Common myeloid progenitor, CD34-positive (primary cell): ENCODE data around the gene MORC3.

ENCODE experiments used
- CTCF ChIA-PET: fragments of 350-600 bp; sonication (Branson Sonifier 250); formaldehyde crosslinking; loops from one replicate; lab custom pipeline; 2021; ENCODE audit warnings: antibody characterized with exemption; lab: Charles Lee
- POLR2A ChIA-PET: fragments of 350-600 bp; sonication (Branson Sonifier 250); formaldehyde crosslinking; loops from one replicate; lab custom pipeline; 2021; ENCODE audit warnings: antibody characterized with exemption; lab: Charles Lee
- DNase-seq, 3 donors: peaks; one replicate each; pipeline versions ENCODE4 v3.0.0 to v3.0.0-alpha.2; 2013
- H3K27ac ChIP-seq, 2 experiments: 1 replicate in 1 of 2; 2 replicates in 1 of 2; pipeline ENCODE4 v1.7.0; 2013; ENCODE audit warnings: inconsistent platforms in 2 of 2, low read length in 2 of 2, mild to moderate bottlenecking in 2 of 2, low read depth in 1 of 2, moderate library complexity in 1 of 2; ENCODE audit not compliant: severe bottlenecking in 2 of 2, insufficient read depth in 1 of 2, poor library complexity in 1 of 2
- H3K27me3 ChIP-seq, 5 experiments: replicated peaks in 2 of 5; 1 replicate in 3 of 5; 2 replicates in 2 of 5; pipeline versions ENCODE4 v1.6.1 to v1.7.0; 2013; ENCODE audit warnings: low read length in 4 of 5, mild to moderate bottlenecking in 2 of 5, moderate library complexity in 2 of 5, inconsistent platforms in 1 of 5; ENCODE audit not compliant: insufficient read depth in 5 of 5, control insufficient read depth in 4 of 5
- H3K36me3 ChIP-seq, 4 experiments: 1 replicate in 2 of 4; 2 replicates in 2 of 4; pipeline versions ENCODE4 v1.6.1 to v1.7.0; 2013; ENCODE audit warnings: low read length in 3 of 4, control low read depth in 1 of 4, mild to moderate bottlenecking in 1 of 4; ENCODE audit not compliant: control insufficient read depth in 4 of 4, insufficient read depth in 4 of 4
- H3K4me1 ChIP-seq, 4 experiments: 1 replicate in 3 of 4; 2 replicates in 1 of 4; pipeline versions ENCODE4 v1.6.1 to v1.7.1; 2013; ENCODE audit warnings: low read length in 3 of 4, mild to moderate bottlenecking in 3 of 4, control low read depth in 1 of 4, inconsistent platforms in 1 of 4, moderate library complexity in 1 of 4; ENCODE audit not compliant: control insufficient read depth in 4 of 4, insufficient read depth in 4 of 4; ENCODE audit errors: control extremely low read depth in 1 of 4
- H3K4me3 ChIP-seq, 7 experiments: 1 replicate in 4 of 7; 2 replicates in 3 of 7; pipeline versions ENCODE4 v1.5.1 to v1.7.0; 2013; ENCODE audit warnings: mild to moderate bottlenecking in 7 of 7, low read length in 6 of 7, moderate library complexity in 6 of 7, inconsistent platforms in 2 of 7, low read depth in 2 of 7, control low read depth in 1 of 7; ENCODE audit not compliant: insufficient read depth in 4 of 7, control insufficient read depth in 1 of 7; ENCODE audit errors: extremely low read depth in 1 of 7
- H3K9me3 ChIP-seq, 5 experiments: 1 replicate in 4 of 5; 2 replicates in 1 of 5; pipeline versions ENCODE4 v1.6.1 to v1.7.1; 2013; ENCODE audit warnings: low read length in 4 of 5, mild to moderate bottlenecking in 2 of 5, inconsistent platforms in 1 of 5, low read depth in 1 of 5, moderate library complexity in 1 of 5; ENCODE audit not compliant: control insufficient read depth in 4 of 5, insufficient read depth in 2 of 5; ENCODE audit errors: control extremely low read depth in 1 of 5
- WGBS: methylation state at CpG from one replicate; pipeline ENCODE4 v1.1.5; 2013; ENCODE audit not compliant: insufficient coverage; 5-methylcytosine and 5-hydroxymethylcytosine counted together

Gene MORC3

DNA sequence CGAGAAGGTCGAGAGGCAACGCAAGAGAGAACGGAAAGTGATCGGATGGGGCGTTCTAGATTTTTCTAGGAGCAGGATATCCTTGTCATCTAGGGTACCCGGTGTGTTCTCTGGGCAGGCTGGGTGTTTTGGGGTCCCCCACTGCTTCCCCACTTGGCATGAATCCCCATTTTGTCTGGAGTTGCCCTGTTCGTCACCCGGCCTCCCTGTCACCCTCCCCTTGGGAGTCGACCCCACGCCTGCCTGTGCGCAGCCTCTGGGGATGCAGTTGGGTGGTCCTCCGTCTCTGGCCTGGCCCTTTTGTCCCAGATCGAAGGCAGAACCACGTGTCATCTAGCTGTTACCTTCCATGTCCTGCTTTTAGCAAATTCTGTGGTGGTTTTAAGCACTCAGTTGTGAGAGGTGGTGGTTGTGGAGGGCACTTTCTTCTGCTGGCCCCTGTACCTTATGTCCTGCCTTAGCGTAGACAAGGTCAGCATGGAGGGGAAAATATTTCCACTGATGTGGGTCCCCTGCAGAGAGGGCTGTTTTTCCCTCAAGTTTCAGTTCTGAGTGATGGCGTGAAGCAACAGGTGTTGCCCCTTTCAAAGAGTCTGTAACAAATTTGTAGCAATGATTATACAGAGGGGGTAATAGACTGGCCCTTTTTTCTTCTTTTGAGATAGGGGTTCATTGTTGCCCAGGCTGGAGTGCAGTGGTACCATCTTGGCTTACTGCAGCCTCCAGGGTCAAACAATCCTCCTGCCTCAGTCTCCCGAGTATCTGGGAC lies 100.8 kb downstream of the MORC3 start:
- no peak overlapping the region for H3K4me3 ChIP-seq
- H3K36me3 ChIP-seq = peaks cover 0 to 27% (median 8%) of the 10 kb centered on the region in 4 experiments
- no peaks in the 10 kb centered on the region for H3K9me3 ChIP-seq
- peaks cover 0 to 16% (median 9%) of the 10 kb centered on the region in 4 experiments for H3K4me1 ChIP-seq
- no peak overlapping the region for H3K27ac ChIP-seq
- WGBS = 94% methylated on average over 17 of the region's 18 CpGs
- ChIA-PET CTCF (interaction anchor here (0.6 to 2.1 kb wide), 3 partner anchors 9 to 83 kb away, joined by 3 to 12 read pairs (median 11); no protein-coding TSS in a partner anchor), POLR2A (no interaction called here)
- H3K27me3 ChIP-seq = no peaks in the 10 kb centered on the region
- no peak for DNase-seq

GRCh38 chr21:36422279-36423098 lies 102.5 kb downstream of the MORC3 start:
- H3K36me3 ChIP-seq = peaks cover 0 to 17% (median under 1%) of the 10 kb centered on the region in 4 experiments
- H3K27me3 ChIP-seq = no peaks in the 10 kb centered on the region
- 72% methylated on average over 25 of the region's 28 CpGs for WGBS
- ChIA-PET POLR2A (no interaction called here), CTCF (interaction anchor here (0.9 to 2.7 kb wide), 17 partner anchors 8 to 278 kb away, joined by 3 to 21 read pairs (median 4); no protein-coding TSS in a partner anchor)
- peak; percentile 65 to 77 (median 71) for DNase-seq
- H3K4me3 ChIP-seq = no peak overlapping the region
- H3K9me3 ChIP-seq = no peaks in the 10 kb centered on the region
- H3K27ac ChIP-seq = no peak overlapping the region
- peaks cover 0 to 16% (median 9%) of the 10 kb centered on the region in 4 experiments for H3K4me1 ChIP-seq

DNA sequence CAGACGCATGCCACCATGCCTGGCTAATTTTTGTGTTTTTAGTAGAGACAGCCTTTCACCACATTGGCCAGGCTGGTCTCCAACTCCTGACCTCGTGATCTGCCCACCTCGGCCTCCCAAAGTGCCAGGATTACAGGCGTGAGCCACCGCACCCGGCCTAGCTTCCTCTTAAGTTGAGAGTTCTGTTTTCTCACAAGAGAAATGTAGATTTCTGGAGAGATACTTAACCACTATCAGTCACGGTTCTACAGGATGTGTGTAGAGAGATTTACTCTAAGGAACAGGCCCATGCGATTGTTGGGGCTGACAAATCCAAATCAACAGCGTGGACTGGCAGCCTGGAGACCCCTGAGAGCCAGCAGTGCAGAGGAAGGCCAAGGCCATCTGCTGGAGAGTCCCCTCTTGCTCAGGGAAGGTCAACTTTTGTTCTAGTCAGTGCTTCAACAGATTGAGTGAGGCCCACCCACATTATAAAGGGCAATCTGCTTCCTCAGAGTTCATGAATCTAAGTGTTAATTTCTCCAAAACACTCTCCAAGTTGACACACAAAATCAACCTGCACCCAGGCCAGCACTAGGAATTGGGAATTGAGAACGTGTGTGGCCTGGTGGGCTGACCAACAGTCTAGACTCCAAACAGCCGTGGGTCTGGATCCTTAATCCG lies 103.9 kb downstream of the MORC3 start:
- Histone ChIP-seq H3K27me3 (no peaks in the 10 kb centered on the region), H3K27ac (no peak overlapping the region), H3K4me3 (no peak overlapping the region), H3K36me3 (peaks cover 0 to 9% (median 0%) of the 10 kb centered on the region in 4 experiments), H3K4me1 (peaks cover 0 to 22% (median 15%) of the 10 kb centered on the region in 4 experiments), H3K9me3 (no peaks in the 10 kb centered on the region)
- 33% methylated on average over 10 of the region's 12 CpGs for WGBS
- DNase-seq = peak in 2 of 3 donors; percentile 78 to 85
- POLR2A ChIA-PET = no interaction called here
- CTCF ChIA-PET = interaction anchor here (1.4 to 2.7 kb wide), 7 partner anchors 13 to 267 kb away, joined by 3 to 21 read pairs (median 6); no protein-coding TSS in a partner anchor

GRCh38 chr21:36424592-36424991 lies 104.6 kb downstream of the MORC3 start:
- ChIA-PET CTCF (interaction anchor here (0.9 to 1.5 kb wide), 2 partner anchors 13 to 29 kb away, joined by 3 read pairs; no protein-coding TSS in a partner anchor), POLR2A (no interaction called here)
- WGBS = over 99% methylated on average over 8 of the region's 8 CpGs
- Histone ChIP-seq H3K27ac (no peak overlapping the region), H3K4me3 (no peak overlapping the region), H3K4me1 (peaks cover 0 to 29% (median 22%) of the 10 kb centered on the region in 4 experiments), H3K27me3 (no peaks in the 10 kb centered on the region), H3K36me3 (peaks cover 0 to 8% (median 0%) of the 10 kb centered on the region in 4 experiments), H3K9me3 (no peaks in the 10 kb centered on the region)
- DNase-seq = no peak

GRCh38 chr21:36425286-36425685 lies 105.3 kb downstream of the MORC3 start:
- Histone ChIP-seq H3K9me3 (no peaks in the 10 kb centered on the region), H3K27me3 (no peaks in the 10 kb centered on the region), H3K27ac (no peak overlapping the region), H3K4me1 (peaks cover under 1 to 31% (median 28%) of the 10 kb centered on the region in 4 experiments), H3K36me3 (peaks cover 0 to 8% (median 0%) of the 10 kb centered on the region in 4 experiments), H3K4me3 (no peak overlapping the region)
- ChIA-PET POLR2A (no interaction called here), CTCF (interaction anchor here (0.9 to 1.5 kb wide), 3 partner anchors 12 to 161 kb away, joined by 3 read pairs; no protein-coding TSS in a partner anchor)
- DNase-seq = no peak
- 94% methylated on average over 9 of the region's 9 CpGs for WGBS
